22Rv1 (cell line): ENCODE data around the gene HBB.
A peak's percentile ranks its signal among the peaks of the same experiment; 100 is the strongest.

ENCODE experiments used
- H3K27ac ChIP-seq: fragments of 450-650 bp; 2 replicates; pipeline ENCODE4 v1.5.1; 2017
- ZFX ChIP-seq: fragments of 450-650 bp; IDR thresholded peaks from 2 replicates; pipeline ENCODE4 v1.6.1; 2017; ENCODE audit warnings: antibody characterized with exemption, borderline replicate concordance
- TF ChIP-seq, protein P1 (sequence below): fragments of 450-650 bp; IDR thresholded peaks from 2 replicates; pipeline ENCODE4 v1.5.1; 2017; ENCODE audit warnings: mild to moderate bottlenecking

Gene HBB

DNA sequence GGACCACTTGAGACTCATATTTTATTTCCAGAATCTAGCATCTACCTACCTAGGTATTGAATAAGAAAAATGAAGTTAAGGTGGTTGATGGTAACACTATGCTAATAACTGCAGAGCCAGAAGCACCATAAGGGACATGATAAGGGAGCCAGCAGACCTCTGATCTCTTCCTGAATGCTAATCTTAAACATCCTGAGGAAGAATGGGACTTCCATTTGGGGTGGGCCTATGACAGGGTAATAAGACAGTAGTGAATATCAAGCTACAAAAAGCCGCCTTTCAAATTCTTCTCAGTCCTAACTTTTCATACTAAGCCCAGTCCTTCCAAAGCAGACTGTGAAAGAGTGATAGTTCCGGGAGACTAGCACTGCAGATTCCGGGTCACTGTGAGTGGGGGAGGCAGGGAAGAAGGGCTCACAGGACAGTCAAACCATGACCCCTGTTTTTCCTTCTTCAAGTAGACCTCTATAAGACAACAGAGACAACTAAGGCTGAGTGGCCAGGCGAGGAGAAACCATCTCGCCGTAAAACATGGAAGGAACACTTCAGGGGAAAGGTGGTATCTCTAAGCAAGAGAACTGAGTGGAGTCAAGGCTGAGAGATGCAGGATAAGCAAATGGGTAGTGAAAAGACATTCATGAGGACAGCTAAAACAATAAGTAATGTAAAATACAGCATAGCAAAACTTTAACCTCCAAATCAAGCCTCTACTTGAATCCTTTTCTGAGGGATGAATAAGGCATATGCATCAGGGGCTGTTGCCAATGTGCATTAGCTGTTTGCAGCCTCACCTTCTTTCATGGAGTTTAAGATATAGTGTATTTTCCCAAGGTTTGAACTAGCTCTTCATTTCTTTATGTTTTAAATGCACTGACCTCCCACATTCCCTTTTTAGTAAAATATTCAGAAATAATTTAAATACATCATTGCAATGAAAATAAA, 2.1 kb downstream of the HBB start:
- no peak for TF ChIP-seq ZFX
- TF ChIP-seq, protein P1, sequence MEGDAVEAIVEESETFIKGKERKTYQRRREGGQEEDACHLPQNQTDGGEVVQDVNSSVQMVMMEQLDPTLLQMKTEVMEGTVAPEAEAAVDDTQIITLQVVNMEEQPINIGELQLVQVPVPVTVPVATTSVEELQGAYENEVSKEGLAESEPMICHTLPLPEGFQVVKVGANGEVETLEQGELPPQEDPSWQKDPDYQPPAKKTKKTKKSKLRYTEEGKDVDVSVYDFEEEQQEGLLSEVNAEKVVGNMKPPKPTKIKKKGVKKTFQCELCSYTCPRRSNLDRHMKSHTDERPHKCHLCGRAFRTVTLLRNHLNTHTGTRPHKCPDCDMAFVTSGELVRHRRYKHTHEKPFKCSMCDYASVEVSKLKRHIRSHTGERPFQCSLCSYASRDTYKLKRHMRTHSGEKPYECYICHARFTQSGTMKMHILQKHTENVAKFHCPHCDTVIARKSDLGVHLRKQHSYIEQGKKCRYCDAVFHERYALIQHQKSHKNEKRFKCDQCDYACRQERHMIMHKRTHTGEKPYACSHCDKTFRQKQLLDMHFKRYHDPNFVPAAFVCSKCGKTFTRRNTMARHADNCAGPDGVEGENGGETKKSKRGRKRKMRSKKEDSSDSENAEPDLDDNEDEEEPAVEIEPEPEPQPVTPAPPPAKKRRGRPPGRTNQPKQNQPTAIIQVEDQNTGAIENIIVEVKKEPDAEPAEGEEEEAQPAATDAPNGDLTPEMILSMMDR, result no peak
- H3K27ac ChIP-seq, result no peak overlapping the region

GRCh38 chr11:5223686-5224085, 3.2 kb downstream of the HBB start:
- TF ChIP-seq, protein P1, result no peak
- TF ChIP-seq ZFX, result no peak
- H3K27ac ChIP-seq, result no peak overlapping the region

DNA sequence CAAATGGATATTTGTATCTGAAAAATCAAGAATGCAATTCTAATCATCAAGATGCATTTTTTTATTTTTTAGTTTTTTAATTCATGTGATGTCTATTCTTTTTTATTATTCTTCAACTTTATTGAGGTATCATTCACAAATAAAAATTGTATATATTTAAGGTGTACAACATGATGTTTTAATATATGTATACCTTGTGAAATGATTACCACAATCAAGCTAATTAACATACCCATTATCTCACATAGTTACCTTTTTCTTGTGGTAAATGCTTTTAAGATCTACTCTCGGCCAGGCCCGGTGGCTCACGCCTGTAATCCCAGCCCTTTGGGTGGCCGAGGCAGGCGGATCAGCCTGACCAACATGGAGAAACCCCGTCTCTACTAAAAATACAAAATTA, 3.7 kb downstream of the HBB start:
- H3K27ac ChIP-seq, result no peak overlapping the region
- no peak for TF ChIP-seq ZFX
- TF ChIP-seq, protein P1, result no peak

DNA sequence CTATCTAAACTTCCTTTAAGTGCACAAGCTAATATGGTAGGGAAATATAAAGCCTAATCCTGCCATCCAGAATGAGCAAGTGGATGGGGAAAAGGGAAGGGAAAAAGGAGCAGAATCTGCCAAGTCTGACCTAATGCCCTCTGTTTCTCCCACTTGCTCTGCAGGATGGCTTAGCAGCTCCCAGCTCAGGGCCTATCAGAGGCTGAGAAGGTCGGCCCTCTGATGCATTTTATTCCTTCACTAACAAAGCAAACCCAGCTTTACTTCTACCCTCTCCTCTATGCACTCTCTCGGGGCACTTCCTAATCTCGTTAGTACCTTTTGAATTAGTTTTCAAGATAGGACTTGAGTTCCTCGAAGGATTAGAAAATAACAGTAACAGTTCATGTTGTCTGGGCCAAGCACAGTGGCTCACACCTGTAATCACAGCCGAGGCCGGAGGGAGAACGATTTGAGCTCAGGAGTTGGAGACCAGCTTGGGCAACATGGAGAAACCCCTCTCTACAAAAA, 16.4 kb downstream of the HBB start:
- H3K27ac ChIP-seq, result no peak overlapping the region
- TF ChIP-seq ZFX, result no peak
- TF ChIP-seq, protein P1, result no peak

GRCh38 chr11:5204787-5205186, 22.1 kb downstream of the HBB start:
- no peak overlapping the region for H3K27ac ChIP-seq
- TF ChIP-seq, protein P1, result peak; percentile 63
- no peak for TF ChIP-seq ZFX

DNA sequence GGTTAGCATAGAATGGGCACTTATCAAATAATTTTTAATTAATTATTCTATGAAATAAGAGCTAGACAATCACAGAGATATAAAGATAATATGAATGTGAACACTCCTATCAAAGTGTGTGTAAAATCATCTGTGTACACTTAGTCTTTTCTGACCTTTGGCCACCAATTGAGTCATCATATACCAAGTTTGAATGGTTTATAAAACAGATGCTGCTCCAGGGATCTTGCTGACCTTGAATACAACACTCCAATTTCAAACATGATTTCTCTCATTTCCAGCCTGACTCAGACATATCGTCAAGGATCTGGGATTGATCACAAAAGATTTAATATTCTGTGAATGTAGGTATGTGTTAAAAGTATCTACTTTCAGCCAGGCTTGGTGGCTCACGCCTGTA, 23.5 kb downstream of the HBB start:
- TF ChIP-seq ZFX, result no peak
- TF ChIP-seq, protein P1, result no peak
- no peak overlapping the region for H3K27ac ChIP-seq

GRCh38 chr11:5200582-5200981, 26.3 kb downstream of the HBB start, which contains the start of gene OR51V1:
OR51V1 (minus strand) TSS chr11:5200682; CDS start chr11:5200682, 0 bp downstream.
- TF ChIP-seq, protein P1, result no peak
- no peak for TF ChIP-seq ZFX
- H3K27ac ChIP-seq, result no peak within 1 kb of the TSS
